GM18909 (cell line): ENCODE data around the gene GALNT14.

Experiments used
- ATAC-seq: cut with Tn5 transposase; IDR thresholded peaks from one replicate; pipeline ENCODE4 v1.9.1; 2021; ENCODE audit warnings: mild to moderate bottlenecking; ENCODE audit not compliant: unreplicated experiment, poor library complexity

Gene GALNT14

GRCh38 chr2:31020713-31021112 is 117.5 kb downstream of the GALNT14 start:
- ATAC-seq: no peak

DNA sequence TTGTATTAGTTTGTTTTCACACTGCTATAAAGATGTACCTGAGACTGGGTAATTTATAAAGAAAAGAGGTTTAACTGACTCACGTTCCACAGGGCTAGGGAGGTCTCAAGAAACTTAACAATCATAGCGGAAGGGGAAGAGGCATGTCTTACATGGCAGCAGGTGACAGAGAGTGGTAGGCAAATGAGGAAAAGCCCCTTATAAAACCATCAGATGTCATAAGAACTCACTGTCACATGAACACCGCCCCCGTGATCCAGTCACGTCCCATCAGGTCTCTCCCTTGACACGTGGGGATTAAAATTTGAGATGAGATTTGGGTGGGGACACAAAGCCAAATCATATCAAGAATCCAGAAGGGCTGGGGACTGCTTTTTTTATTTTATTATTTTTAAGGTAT is 120.0 kb downstream of the GALNT14 start:
- no peak for ATAC-seq

DNA sequence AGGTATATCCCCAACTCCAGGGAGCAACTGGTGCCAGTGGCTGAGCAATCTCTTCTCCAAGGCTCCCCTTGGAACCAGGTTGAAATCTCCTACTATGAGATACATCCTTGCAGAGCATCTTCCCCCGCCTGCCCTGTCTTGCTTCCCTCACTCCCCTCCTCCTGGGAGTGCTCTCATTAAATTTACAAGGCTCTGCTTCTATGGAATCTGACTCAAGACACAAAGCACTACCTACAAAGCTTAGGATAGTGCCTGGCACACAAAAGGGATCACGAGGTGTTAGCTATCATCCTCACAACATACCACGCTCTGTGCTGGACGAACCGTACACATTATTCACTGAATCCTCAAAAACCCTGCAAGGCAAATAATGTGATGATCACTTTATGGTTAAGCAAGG is 121.6 kb downstream of the GALNT14 start:
- ATAC-seq: no peak

DNA sequence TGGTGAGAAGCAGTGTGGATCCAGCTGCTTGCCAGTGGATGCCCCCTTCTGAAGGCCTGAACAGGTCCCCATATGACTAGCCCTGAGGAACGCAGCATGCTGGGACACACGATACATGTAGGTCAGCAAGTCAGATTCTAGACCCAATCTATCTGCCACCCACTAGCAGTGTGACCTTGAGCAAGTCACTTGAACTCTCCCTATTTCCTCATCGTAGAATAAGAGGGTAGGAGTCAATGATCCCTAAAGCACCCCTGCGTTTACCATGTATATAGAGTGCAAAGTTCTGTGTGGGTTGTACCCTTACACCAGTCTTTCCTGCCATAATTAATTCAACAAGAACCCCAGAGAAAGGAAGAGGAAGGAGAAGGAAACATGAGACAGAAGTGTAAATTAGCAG is 123.7 kb downstream of the GALNT14 start:
- ATAC-seq: no peak

DNA sequence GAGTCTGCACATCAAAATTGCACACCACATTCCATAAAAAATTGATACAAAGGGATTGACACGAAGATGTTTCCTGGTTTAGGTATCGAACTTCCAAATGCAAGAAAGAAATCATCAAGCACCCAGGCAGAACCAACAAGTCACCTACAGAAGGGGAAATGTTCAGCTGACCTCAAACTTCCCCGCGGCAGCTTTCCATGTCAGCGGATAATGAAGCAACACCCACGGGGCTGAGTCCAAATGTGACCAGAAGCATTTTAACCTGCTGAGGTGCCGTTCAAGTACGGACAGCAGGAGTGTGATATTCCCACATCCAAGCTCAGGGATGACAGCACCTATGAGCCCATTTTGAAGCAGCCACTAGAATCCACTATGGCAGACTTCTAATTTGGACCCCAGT is 124.9 kb downstream of the GALNT14 start:
- ATAC-seq: no peak

DNA sequence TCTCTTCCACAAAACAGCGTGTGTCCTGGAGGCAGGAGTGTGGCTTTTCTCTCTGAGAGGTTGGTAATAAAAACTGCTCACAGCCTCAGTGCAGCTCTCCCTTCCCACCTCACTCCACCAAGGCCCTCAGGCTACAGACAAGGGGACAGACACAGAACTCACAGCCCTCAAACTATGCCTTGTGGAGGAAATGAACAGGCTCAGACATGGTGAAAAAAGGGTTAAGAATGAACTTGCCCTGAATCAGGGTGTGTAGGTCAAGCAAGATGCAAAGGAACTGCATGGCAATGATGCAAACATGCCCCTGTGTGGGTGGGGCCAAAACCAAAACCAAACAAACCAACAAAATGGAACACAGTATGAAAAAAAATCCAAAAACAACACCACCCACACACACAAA is 125.8 kb downstream of the GALNT14 start:
- no peak for ATAC-seq

DNA sequence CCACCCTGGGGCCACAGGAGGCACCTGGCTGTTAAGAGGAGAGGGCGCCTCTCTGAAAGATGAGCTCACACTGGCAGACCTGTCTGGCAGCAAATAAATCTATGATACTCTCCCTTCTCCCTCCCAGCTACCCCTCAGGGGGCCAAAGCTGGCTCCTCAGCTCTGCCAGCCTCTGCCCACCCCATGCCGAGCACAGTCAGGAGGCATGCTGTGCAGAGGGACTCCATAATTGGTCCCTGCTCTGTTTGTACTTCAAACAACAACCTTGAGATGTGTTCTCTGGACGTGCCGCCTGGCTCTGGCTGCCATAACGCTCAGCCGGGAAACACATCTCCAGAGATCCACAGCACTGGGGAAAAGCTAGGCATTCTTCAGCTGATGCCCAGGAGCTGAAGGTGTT is 126.7 kb downstream of the GALNT14 start:
- no peak for ATAC-seq

GRCh38 chr2:31008561-31009114 is 129.6 kb downstream of the GALNT14 start:
- ATAC-seq: no peak

GRCh38 chr2:31004257-31004656 is 134.0 kb downstream of the GALNT14 start:
- ATAC-seq: no peak

GRCh38 chr2:31003749-31004148 is 134.5 kb downstream of the GALNT14 start:
- ATAC-seq: no peak

DNA sequence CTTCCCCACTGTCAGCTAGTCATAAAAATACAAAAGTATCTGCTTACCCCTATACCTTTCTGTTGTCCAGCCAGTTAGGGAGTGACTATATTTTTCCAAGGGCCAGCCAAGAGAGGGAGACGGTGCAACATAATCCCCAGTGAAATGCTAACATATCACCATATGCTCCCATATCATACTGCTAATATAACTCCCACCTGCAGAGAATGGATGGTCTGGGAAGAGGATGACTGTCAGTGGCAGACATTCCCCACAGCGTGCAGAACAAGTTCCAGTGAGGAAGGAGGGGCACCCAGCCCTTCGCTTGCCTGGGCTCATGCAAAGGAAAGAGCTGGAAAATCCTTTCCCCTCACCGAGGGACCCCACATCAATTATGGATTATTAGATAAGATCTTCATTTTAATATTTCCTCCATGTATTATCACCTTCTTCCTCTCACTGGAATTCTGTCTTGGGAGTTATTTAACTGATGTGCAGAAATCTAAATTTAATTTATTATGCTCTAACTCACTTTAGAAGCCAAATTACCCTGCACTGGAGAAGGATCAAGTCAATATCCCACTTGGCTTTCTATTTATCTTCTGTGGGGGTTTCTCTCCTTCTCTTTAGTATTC is 135.6 kb downstream of the GALNT14 start:
- no peak for ATAC-seq

DNA sequence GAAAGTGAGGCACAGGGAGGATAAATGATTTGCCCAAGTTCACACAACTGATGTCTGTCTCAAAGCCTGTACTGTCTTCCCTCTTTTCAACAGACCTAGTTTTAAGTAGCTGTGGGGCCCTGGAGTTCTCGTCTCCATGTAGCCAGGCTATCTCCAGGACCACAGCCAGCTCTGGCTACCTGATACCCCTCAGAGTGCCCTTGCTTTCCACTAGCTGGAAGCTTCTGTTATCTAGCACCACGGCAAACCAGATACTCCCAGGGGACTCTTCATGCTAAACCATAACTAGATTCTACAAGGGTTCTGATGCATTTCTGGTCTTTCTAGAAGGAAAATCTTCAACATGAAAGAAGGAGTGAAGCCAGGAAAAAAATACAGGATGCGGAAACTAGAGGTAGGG is 137.3 kb downstream of the GALNT14 start:
- no peak for ATAC-seq

GRCh38 chr2:30998672-30999071 is 139.6 kb downstream of the GALNT14 start:
- no peak for ATAC-seq

DNA sequence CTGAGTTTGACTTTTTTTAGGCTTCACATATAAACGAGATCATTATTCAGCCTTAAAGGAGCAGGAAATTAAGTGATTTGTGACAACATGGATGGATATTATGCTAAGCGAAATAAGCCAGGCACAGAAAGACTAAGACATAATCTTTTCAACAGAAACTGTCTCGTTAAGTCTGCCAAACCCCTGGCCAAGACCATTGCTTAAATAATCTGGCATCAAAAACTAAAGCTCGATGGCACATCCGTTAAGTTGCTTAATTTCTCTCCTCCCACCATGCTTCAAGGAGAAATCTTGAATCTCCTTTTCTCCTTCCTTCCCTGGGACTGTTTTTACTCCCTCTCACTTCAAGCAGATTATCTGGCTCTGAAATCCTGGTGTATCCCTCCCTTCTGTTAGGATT is 140.3 kb downstream of the GALNT14 start:
- ATAC-seq: no peak

GRCh38 chr2:30994227-30995056 is 143.8 kb downstream of the GALNT14 start:
- ATAC-seq: no peak

DNA sequence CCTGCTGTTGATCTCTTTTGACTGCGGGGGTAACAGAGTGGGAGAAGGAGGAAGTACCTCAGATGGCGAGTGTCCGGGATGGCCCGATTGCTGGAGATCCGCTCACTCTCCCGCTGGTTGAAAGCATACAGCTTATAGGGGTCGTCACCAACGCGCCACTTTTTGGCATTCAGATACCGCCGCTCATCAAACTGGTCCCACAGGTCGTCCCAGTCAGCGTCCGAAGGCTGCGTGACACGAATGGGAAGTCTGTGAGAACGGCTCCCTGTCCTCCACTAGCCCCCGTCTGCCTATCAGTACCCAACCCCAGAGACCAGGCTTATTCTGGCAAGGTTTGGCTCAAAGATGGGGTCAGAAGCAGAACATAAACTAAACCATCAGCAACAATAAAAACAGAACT is 145.5 kb downstream of the GALNT14 start:
- ATAC-seq: no peak

- ATAC-seq: no peak
Measured at GRCh38 chr2:30990671-30991070, 147.6 kb downstream of the GALNT14 start.

GRCh38 chr2:30990176-30990575 is 148.1 kb downstream of the GALNT14 start:
- no peak for ATAC-seq

DNA sequence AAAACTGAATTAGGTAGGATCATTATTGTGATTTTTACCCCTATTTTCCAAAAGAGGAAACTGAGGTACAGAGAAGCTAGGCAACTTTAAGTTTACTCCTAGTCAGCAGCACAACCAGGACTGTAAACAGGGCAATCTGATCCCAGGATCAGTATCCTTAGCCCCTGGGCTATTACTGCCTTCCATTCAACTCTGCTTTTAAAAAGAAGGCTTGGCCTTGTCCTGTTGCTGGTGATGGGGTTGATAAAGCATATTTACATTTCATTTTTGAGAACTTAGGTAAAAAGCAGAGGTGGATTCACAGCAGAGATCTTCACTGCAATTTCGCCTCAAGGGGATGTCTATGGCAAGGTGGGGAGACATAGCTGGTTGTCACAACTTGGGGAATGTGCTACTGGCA is 148.5 kb downstream of the GALNT14 start:
- ATAC-seq: no peak

DNA sequence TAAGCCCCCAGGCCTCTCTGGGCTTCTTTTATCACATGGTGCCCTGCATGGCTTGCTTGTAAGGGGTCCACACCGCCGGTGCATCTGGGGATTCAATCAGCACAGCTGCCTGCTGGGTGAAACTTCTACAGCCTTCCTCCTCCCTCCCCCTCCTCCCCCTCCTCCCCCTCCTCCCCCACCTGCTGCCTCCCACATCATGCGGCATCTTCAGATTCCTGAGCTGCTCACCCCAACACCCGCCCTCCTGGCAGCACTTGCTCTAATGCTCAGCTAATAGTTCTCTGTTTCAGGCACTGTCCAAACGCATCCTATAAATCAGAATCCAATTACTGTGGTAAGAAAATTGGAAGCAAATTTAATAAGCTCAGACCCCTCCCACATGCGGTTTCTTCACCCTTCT is 150.7 kb downstream of the GALNT14 start:
- ATAC-seq: no peak

- ATAC-seq: no peak
Measured at GRCh38 chr2:30986231-30986580, 152.0 kb downstream of the GALNT14 start.
